HG03097 (cell line): ENCODE data around the gene MUSTN1.

ENCODE experiments used
- ATAC-seq: cut with Tn5 transposase; IDR thresholded peaks from one replicate; pipeline ENCODE4 v1.9.1; 2021; ENCODE audit not compliant: unreplicated experiment, low FRiP score

The MUSTN1 gene

DNA sequence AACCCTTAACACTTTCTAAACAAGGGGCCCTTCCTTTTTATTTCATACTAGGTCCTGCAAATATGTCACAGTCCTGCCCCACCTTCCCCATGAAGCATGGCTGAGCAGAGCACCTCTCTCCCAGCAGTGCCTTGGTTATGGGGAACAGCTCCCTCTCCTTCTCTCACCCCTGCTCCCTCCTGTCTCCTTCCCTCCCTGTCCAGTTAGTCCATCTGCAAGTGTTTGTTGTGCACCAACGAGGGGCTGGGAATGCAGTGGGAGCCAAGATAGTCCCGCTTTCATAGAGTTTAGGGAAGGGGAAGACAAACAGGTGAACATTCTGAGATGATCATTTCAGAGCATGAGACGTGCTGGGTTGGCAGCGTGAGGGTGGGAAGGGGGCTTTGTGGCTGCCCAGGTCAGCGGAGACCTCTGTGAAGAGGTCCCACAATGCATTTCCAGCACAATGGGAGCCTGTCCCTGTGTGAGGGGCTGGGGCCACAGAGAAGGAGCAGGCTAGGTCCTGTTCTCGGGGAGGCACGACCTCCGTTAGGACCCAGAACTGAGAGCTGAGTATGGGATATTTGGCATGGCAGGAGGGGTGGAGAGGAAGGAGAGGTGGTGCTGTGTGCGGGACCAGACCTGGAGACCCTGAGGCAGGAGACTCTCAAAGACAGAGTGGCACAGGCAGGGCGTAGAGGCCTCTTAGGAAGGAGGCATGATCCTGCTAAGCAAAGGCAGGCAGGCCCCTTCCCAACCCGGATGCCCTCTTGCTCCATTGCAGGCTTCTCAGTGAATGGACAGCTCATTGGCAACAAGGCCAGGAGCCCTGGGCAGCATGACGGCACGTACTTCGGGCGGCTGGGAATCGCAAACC, 45.7 kb downstream of the MUSTN1 start:
- ATAC-seq: no peak

DNA sequence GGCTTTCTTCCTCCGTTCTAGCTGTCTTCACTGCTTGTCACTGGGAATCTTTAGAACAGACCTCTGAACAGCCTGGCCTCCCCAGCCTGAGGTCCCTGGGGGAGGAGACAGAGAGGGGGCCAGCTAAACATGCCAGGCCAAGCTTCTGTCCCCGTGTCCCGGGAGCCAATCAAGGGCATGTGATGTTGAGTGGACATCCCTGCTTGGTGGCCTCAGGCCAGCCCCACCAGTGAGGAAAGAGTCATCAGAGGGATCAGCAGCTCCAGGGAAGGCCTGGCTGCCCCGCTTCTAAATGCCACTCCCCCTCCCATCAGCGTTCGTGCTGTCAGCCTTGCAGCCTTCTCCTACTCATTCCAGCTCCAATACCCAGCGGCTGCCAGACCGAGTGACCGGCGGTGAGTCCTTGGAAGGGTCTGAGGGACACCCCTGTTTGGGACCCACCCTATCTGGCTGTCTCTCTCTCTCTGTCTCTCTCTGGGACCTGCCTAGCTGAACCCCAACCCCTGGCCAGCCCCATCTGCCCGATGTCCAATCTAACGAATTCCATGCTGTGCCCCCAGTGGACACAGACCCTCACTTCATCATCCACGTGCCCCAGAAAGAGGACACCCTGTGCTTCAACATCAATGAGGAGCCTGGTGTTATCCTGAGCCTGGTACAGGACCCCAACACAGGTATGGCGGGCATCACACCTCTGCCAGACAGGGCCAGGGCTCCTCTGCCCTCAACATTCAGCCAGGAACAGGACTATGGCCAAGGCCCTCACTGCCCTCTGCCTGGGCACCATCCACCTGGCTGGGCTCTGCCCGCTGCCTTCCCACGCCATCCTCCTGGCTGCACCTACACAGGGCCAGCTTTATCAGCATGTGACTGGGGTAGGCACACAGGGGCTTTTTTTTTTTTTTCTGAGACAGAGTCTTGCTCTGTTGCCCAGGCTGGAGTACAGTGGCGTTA, 46.9 kb downstream of the MUSTN1 start:
- ATAC-seq: no peak

DNA sequence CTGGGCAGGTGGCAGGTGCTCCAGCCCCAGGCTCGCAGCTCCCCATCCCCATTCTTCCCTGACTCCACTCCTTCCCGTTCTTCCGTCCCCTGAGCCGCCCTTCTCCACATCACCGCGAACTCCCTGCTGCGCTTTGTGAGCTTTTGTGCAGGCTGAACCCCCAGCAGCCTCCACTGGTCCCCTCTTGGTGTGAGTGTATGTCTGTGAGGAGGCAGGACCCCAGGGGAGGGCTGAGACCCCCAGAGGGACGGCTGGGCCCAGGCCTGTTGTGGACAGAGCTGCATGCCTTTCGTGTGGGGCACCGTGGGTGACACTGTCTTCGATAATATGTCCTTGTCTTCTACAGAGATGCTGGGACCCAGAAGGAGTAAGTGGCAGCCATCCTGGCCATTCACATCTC, 47.6 kb downstream of the MUSTN1 start:
- no peak for ATAC-seq

DNA sequence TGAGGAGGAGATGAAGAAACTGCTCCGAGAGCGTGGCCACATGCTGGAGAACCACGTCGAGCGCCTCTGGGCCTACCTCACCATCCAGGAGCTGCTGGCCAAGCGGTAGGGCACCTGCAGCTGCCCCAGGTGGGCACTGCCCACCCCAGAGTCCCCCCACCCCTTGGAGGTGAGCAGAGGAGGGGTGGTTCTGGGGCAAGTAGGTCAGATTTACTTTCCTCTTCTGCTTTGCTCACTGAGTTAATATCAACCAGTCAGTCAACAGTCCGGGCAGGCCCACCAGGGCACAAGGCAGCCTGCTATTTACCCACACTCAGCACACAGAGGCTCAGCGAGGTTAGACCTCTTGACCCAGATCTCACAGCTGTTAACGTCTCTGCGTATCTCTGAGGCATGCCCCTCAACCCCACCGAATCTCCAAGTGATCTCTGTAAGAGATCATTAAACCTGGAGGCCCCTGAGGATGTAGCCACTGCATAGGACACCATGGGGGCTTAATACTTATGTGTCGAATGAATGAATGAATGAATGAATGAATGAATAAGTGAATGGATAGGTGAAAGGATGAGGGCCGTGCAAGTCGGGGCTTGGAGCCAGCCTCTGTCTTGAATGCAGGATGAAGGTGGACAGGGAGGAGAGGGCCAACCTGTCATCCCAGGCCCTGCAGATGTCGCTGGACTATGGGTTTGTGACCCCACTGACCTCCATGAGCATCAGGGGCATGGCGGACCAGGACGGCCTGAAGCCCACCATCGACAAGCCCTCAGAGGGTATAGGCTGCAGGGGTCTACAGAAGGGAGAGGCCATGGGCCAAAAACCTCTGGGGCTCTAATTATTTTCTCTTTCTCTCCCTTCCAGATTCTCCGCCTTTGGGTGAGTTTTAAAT, 48.2 kb downstream of the MUSTN1 start:
- no peak for ATAC-seq

DNA sequence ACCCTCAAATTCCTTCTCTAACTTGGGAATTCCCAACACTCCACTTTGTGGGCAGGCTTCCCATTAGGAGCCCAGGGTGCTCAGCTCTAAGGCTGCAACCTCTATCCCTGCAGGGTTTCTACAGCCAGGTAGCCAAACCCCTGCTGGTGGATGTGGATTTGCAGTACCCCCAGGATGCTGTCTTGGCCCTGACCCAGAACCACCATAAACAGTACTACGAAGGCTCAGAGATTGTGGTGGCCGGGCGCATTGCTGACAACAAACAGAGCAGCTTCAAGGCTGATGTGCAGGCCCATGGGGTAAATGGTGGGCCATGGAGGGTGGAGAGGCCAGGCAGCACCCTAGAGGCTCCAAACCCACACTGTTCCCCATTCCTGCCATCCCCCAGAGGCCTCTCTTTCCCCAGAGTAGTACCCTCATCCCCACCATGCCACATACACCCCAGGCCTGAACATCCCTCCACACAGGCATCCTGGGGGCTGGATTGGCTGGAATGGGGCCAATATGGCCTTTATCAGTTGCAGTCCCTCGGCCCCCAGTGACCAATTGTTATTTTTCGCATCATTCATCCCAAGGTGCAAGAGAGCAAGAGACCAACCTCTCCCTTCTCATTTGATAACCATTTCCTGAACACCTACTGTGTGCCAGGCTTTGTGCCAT, 49.8 kb downstream of the MUSTN1 start:
- ATAC-seq: no peak

DNA sequence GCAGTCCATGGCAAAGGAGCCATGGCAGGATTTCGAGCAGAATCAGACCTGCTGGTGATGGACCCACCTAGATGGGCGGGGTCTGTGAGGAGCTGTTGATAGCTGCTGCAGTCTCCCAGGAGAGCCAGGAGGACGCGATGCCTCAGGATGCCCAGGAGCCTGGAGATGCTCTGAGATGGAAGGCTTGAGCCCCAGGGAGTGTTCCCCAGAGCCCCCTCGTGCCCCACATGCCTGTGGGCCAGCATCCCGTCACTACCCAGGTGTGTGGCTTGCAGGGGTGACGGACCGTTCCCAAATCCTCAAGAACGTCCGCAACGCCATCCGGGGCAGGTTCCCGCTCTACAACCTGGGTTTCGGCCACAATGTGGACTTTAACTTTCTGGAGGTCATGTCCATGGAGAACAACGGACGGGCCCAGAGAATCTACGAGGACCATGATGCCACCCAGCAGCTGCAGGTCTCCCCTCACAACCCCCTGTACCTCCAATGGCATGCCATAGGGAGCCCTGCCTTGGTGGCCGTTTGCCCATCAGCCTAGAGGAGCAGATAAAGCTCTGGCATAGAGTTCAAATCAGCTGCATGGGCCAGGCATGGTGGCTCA, 50.7 kb downstream of the MUSTN1 start:
- ATAC-seq: no peak

DNA sequence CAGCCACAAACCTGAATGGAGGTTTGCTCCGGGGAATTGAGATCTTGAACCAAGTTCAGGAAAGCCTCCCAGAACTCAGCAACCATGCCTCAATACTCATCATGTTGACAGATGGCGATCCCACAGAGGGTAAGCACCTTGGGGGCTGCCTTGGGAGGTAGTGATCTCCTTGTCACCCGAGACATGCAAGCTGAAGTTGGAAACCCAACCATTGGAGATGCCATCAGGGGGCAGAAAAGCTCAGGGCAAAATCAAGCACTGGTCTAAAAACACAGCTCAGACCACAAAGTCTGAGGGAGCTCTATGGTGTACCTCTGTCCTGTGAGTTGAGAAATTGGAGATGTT, 51.6 kb downstream of the MUSTN1 start:
- no peak for ATAC-seq
